Measurements from ENCODE around the gene KLHL29. TPM values are rescaled to one million over a fixed set of nuclear protein-coding genes. Genes with fewer than 3 reads are reported as not detected.

Gene KLHL29
- total RNA-seq, 2 experiments from 2014 or later = 2.9 to 3.5 TPM

DNA sequence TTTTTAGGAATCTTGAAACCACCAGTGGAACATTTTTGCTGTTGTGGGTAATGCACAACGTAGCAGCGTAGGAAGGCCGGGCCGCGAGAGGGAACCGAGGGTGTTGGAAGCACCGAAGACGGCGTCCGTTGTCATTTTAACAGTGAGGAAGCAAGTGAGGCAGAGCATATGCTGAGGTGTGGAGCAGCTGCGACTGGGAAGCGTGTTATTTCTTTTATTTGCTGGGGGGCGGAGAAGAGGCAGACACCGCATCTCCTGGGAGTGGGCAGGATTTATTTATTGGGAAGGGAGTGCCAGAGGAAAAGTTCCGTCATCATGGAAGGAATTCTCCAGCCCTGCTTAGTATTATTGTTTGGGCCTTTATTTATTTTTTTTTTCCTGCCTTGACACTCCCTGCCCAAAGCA lies 232.8 kb downstream of the KLHL29 start:
- DNase-seq = no peak
- ChIA-PET POLR2A (no interaction called here), CTCF (no interaction called here)
- H3K27ac Mint-ChIP-seq = no peak overlapping the region
- peaks cover 11% of the 10 kb centered on the region for H3K4me1 Mint-ChIP-seq
- H3K4me3 Mint-ChIP-seq = no peak overlapping the region
- no peaks in the 10 kb centered on the region for H3K36me3 Mint-ChIP-seq (ENCODE audit: low read depth)
- H3K27me3 Mint-ChIP-seq = peaks cover 6% of the 10 kb centered on the region
- H3K9me3 Mint-ChIP-seq = no peaks in the 10 kb centered on the region

DNA sequence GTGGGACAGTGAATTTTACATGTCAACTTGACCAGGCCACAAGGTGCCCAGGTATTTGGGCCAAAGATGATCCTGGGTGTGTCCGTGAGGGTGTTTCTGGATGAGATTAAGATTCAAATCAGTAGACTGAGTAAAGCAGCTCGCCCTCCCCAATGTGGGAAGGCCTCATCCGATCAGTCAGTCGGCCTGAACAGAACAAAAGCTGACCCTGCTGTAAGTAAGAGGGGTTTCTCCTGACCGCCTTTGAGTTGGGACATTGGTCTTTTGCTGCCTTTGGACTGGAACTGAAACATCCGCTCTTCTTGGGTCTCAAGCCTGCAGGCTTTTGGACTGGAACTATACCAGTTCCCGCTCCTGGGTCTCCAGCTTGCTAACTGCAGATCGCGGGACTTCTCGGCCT lies 233.3 kb downstream of the KLHL29 start:
- CTCF ChIA-PET = interaction anchor here (1.2 kb wide), 1 partner anchor 15 kb away, joined by 3 read pairs; no protein-coding TSS in a partner anchor

DNA sequence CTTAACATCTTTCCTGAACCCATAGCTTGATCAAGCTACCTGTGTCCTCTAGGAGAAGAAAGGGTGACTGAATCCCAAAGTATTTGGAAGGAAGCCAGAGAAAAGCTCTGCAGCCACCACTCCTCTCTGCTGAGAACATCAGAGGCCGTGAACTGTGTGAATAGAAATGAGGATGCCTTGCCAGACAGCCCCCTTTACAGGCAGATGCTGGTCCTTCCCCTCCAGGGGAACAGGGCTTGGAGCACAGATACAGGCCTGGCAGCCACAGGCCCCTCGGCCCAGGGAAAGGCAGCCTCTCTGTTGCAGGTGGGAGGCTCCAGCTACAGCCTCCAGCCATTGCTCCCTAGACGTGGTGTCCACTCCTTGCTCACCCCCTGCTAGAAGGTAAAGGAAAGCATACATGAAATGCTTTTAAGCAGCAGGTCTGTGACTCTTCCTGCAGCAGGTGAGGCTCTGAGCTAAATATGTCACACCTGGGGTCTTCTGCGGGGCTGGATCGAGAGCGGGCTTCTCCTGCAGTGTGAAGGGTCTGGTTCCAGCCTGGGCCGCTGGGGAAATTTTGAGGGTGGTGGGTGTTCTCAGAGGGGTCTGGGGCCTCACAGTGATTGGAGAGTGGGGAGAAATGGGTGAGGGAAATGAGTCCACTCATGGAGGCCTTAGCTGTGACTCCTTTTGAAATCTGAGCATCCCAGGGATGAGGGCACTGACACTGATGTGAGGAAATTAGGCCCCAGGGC lies 234.0 kb downstream of the KLHL29 start:
- DNase-seq = no peak
- peaks cover 5% of the 10 kb centered on the region for H3K27me3 Mint-ChIP-seq
- H3K9me3 Mint-ChIP-seq = peaks cover 6% of the 10 kb centered on the region
- H3K27ac Mint-ChIP-seq = no peak overlapping the region
- POLR2A ChIA-PET = no interaction called here
- H3K4me1 Mint-ChIP-seq = peaks cover 8% of the 10 kb centered on the region
- H3K4me3 Mint-ChIP-seq = no peak overlapping the region
- CTCF ChIA-PET = interaction anchor here (1.2 kb wide), 1 partner anchor 14 kb away, joined by 3 read pairs; no protein-coding TSS in a partner anchor
- H3K36me3 Mint-ChIP-seq (ENCODE audit: low read depth) = peaks cover 2% of the 10 kb centered on the region

More for the DNA sequence above, 233.3 kb downstream of the KLHL29 start:
- Mint-ChIP-seq H3K36me3 (ENCODE audit: low read depth) (no peaks in the 10 kb centered on the region), H3K27me3 (peaks cover 6% of the 10 kb centered on the region), H3K9me3 (peaks cover 1% of the 10 kb centered on the region), H3K27ac (no peak overlapping the region), H3K4me1 (peaks cover 11% of the 10 kb centered on the region), H3K4me3 (no peak overlapping the region)
- no peak for DNase-seq
- POLR2A ChIA-PET = no interaction called here

DNA sequence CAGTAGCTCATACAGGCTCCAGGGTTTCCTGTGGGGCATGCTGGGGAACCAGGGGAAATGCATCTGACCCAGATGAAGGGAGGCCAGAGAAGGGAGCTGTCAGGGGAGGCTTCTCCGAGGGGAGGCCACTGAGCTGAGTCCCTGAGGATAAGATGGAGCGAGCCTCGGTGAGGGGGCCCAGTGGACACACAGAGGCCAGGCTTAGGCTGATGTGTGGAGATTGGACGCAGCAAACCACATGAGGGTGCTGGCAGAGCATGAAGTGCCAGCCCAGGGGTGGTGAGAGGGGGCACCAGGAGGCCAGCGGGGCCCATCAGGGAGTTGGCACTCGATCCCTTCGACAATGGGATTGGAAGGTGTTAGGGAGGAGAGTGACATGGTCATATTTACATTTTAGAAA lies 235.0 kb downstream of the KLHL29 start:
- POLR2A ChIA-PET = no interaction called here
- H3K4me3 Mint-ChIP-seq = no peak overlapping the region

DNA sequence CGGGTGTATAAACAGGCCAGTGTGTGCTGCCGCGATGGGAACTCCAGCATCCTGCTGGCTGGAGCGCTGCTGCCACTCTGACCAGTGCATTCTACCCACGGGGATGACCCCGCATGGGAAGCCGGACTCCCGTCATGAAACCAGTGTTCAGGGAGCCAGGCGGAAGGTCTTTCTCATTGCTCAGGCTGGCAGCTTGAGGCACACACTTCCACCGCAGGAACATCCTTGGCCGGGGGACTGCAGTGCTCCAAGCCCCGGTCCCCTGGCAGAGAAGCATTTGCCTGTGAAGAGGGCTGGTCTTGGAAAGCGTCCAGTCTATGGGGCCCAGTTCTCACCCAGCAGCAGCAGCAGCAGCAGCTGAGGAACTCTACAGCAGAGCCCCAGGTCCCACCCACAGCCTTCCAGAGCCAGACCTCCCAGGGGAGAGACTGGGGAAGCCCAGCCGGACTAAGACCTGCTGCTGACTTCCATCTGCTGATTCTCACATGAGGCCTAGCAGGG lies 235.9 kb downstream of the KLHL29 start:
- peak overlapping the region; percentile 46 for H3K27ac Mint-ChIP-seq
- ChIA-PET POLR2A (no interaction called here), CTCF (no interaction called here)
- no peak overlapping the region for H3K4me3 Mint-ChIP-seq
- DNase-seq = no peak
- H3K4me1 Mint-ChIP-seq = no peaks in the 10 kb centered on the region
- H3K27me3 Mint-ChIP-seq = peaks cover 2% of the 10 kb centered on the region
- H3K36me3 Mint-ChIP-seq (ENCODE audit: low read depth) = peaks cover 3% of the 10 kb centered on the region
- peaks cover 13% of the 10 kb centered on the region for H3K9me3 Mint-ChIP-seq

More for the DNA sequence above, 235.0 kb downstream of the KLHL29 start:
- Mint-ChIP-seq H3K36me3 (ENCODE audit: low read depth) (peaks cover 3% of the 10 kb centered on the region), H3K27me3 (peaks cover 2% of the 10 kb centered on the region), H3K4me1 (peaks cover under 1% of the 10 kb centered on the region), H3K9me3 (peaks cover 13% of the 10 kb centered on the region), H3K27ac (no peak overlapping the region)
- CTCF ChIA-PET = no interaction called here
- DNase-seq = no peak

DNA sequence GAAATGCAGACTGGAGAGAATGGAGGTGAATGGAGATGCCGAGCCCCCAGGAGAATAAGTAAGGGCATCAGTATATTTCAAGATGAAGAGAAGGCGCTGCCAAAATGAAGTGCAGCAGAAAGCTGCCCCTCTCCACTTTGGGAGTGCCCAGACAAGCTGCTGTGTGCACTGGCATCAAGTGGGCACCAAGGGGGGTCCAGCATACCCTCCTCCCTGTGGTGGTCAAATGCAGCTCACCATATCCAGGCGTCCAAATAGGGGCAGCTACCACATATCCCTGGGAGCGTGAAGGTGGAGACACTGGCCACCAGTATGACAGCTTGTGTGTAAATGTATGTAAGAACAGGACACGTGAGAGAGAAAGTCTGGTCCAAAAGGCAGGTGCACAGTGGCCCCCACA lies 236.6 kb downstream of the KLHL29 start:
- POLR2A ChIA-PET = no interaction called here
- DNase-seq = no peak
- CTCF ChIA-PET = no interaction called here
- Mint-ChIP-seq H3K9me3 (peaks cover 13% of the 10 kb centered on the region), H3K4me1 (no peaks in the 10 kb centered on the region), H3K27me3 (no peaks in the 10 kb centered on the region), H3K4me3 (no peak overlapping the region), H3K27ac (no peak overlapping the region), H3K36me3 (ENCODE audit: low read depth) (peaks cover 3% of the 10 kb centered on the region)

DNA sequence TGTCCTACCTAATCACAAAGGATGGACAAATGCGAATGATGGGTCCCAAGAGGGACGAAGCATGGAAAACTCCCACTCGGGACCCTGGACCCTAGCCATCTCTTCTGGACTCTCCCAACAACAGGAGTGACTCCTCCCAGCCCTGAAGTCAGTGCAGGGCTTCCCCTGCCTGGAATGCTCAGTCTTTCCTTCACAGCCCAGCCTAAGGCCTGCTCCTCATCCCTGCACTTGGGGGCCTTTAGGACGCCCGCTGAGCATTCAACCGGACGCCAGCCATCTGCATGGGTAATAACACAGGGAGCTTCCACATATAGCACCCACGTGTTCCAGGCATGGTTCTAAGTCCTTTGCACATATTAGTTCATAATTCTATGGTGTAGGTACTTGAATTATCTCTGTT lies 237.5 kb downstream of the KLHL29 start:
- no peaks in the 10 kb centered on the region for H3K4me1 Mint-ChIP-seq
- peaks cover 3% of the 10 kb centered on the region for H3K36me3 Mint-ChIP-seq (ENCODE audit: low read depth)
- peaks cover 13% of the 10 kb centered on the region for H3K9me3 Mint-ChIP-seq
- ChIA-PET CTCF (no interaction called here), POLR2A (no interaction called here)
- DNase-seq = no peak
- H3K4me3 Mint-ChIP-seq = no peak overlapping the region
- H3K27me3 Mint-ChIP-seq = no peaks in the 10 kb centered on the region
- H3K27ac Mint-ChIP-seq = no peak overlapping the region

DNA sequence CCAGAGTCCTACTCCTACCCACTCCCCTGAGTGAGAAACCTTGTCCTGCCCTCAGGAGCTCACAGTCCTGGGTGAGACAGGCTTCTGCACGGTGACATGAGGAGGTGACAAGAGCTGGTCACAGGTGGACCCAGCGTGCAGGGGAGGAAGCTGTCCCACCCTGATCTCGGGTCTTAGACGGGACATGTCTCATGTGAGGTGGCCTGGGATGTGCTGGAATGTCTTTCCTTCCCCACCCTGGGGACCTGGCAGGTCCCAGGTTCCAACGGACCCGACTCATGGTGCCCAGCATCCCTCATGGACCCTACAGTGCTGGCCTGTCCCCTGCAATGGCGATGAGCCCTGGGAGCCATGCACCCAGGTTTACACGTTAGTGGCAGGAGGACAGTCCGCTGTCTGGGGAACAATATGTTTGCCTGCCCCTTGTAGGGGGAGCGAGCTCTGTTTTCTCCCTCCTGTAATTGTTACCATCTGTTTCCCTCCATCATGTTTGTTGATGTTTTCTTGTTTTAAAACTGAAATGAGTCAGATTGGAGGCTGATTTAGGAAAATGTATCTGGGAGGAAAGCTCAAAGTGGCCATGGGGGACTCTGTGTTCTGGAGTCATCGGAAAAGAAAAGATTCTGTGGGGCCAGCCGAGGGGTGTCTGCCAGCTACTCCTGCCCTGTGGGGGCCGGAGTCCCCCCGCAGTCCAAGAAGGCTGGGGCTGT lies 238.1 kb downstream of the KLHL29 start:
- Mint-ChIP-seq H3K9me3 (peaks cover 13% of the 10 kb centered on the region), H3K27me3 (no peaks in the 10 kb centered on the region), H3K36me3 (ENCODE audit: low read depth) (peaks cover 3% of the 10 kb centered on the region), H3K4me1 (no peaks in the 10 kb centered on the region), H3K4me3 (no peak overlapping the region), H3K27ac (no peak overlapping the region)
- no peak for DNase-seq
- ChIA-PET CTCF (no interaction called here), POLR2A (no interaction called here)

DNA sequence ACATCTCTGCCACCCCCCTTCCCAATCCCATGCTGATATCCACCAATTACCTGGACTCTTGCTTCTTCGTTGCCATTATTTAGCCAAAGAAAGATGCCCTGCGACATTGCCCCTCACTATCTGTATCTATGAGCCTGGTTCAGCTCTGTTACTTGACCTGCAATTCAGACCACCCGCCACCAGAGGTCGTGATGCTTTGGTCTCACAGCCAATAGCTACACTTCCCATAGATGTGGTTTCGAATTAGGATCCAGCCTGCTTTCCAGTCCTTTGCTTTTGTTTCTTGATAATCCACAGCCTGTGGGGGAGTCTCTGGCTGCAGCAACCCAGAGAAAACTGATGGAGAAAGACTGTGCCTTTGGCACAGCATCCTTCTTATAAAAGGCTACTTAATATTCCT lies 239.4 kb downstream of the KLHL29 start:
- H3K36me3 Mint-ChIP-seq (ENCODE audit: low read depth) = peaks cover 3% of the 10 kb centered on the region
- no peak overlapping the region for H3K27ac Mint-ChIP-seq
- POLR2A ChIA-PET = interaction anchor here (0.6 kb wide), 1 partner anchor 12 kb away, joined by 10 read pairs; no protein-coding TSS in a partner anchor

DNA sequence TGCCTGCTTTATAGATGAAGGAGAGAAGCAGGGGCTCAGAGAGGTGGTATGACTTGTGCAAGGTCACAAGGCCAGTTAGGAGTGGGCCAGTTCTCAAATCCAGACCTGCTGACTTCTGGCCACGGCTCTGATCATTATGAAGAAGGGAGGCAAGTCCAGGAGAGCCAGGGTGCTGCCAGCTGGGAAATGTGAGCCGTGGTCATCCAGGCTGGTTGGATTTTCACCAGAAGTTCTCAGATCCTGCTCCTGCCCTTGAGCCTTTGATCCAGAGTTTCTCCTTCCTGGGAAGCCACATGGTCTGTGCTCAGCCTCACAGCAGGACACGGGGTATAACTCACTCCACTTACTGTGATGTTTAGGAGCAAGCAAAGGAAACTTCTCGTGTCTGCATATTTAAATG lies 239.9 kb downstream of the KLHL29 start:
- Mint-ChIP-seq H3K27ac (no peak overlapping the region), H3K9me3 (peaks cover 13% of the 10 kb centered on the region), H3K4me1 (no peaks in the 10 kb centered on the region), H3K4me3 (no peak overlapping the region), H3K36me3 (ENCODE audit: low read depth) (peaks cover 3% of the 10 kb centered on the region), H3K27me3 (no peaks in the 10 kb centered on the region)
- no peak for DNase-seq
- ChIA-PET CTCF (interaction anchor here (0.6 to 1.5 kb wide), 2 partner anchors 10 to 201 kb away, joined by 3 to 4 read pairs; no protein-coding TSS in a partner anchor), POLR2A (no interaction called here)

More for the DNA sequence above, 239.4 kb downstream of the KLHL29 start:
- no peaks in the 10 kb centered on the region for H3K27me3 Mint-ChIP-seq
- H3K4me3 Mint-ChIP-seq = no peak overlapping the region
- CTCF ChIA-PET = interaction anchor here (1.5 kb wide), 1 partner anchor 11 kb away, joined by 4 read pairs; no protein-coding TSS in a partner anchor
- H3K4me1 Mint-ChIP-seq = no peaks in the 10 kb centered on the region
- DNase-seq = peak; percentile 15
- H3K9me3 Mint-ChIP-seq = peaks cover 13% of the 10 kb centered on the region

DNA sequence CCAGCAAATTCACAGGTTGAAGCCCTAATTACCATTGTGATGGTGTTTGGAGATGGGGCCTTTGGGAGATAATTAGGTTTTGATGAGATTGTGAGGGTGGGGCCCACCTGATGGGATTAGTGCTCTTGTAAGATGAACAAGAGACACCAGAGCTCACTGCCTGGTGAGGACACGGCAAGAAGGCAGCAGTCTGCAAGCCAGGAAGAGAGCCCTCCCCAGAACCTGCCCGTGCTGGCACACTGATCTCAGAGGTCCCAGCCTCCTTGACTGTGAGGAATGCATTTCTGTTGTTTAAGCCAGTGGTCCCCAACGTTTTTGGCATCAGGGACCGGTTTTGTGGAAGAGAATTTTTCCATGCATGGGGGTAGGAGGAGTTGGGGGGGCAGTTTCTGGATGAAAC lies 240.7 kb downstream of the KLHL29 start:
- DNase-seq = no peak
- Mint-ChIP-seq H3K9me3 (peaks cover 13% of the 10 kb centered on the region), H3K27me3 (no peaks in the 10 kb centered on the region), H3K27ac (no peak overlapping the region), H3K4me3 (no peak overlapping the region), H3K36me3 (ENCODE audit: low read depth) (peaks cover 3% of the 10 kb centered on the region), H3K4me1 (no peaks in the 10 kb centered on the region)
- ChIA-PET CTCF (interaction anchor here (0.6 kb wide), 1 partner anchor 200 kb away, joined by 3 read pairs; no protein-coding TSS in a partner anchor), POLR2A (no interaction called here)

DNA sequence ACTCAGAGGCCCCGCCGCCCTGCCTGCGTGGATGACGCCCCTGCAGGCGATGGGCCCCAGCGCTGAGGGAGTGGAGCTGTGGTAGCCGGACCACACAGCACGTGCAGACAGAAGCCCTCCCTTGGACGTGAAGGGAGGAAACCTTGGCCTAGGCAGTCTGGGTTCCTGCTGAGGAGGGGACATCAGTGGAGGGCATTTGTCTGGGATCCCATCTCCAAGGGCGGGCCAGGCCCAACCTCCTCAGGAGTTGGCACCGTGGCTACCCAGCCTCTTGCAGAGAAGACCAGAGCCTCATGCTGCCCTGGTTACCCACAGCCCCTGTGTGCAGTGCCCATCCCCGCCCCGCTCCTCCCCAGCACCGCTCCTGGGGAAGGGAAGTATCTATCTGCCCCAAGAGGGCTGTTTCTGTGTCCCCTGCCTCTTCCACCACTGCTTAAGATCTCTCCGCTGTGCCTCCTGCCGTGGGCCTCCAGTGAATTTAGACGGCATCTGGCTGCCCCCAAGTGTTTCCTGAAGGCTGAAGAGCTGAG lies 241.8 kb downstream of the KLHL29 start:
- H3K9me3 Mint-ChIP-seq = peaks cover 13% of the 10 kb centered on the region
- DNase-seq = no peak
- H3K27ac Mint-ChIP-seq = no peak overlapping the region
- POLR2A ChIA-PET = no interaction called here
- no peak overlapping the region for H3K4me3 Mint-ChIP-seq
- H3K36me3 Mint-ChIP-seq (ENCODE audit: low read depth) = peaks cover 3% of the 10 kb centered on the region
- CTCF ChIA-PET = no interaction called here
- no peaks in the 10 kb centered on the region for H3K27me3 Mint-ChIP-seq
- H3K4me1 Mint-ChIP-seq = no peaks in the 10 kb centered on the region
